GM23338 (cell line): ENCODE measurements around the gene TPD52L3. TPM values are rescaled to one million over a fixed set of nuclear protein-coding genes. Genes with fewer than 3 reads are reported as not detected.

Experiments used
- ATAC-seq: fragments of 200-7000 bp; cut with Tn5 transposase; 3 replicates; pipeline ENCODE4 v1.9.1; 2020
- DNase-seq: peaks from one replicate; pipeline ENCODE4 v3.0.0-alpha.2; 2015; ENCODE audit warnings: low spot score
- H2AFZ ChIP-seq: fragments of 200-600 bp; sonication (generic); 2 replicates; pipeline ENCODE4 v1.8.0; 2016; ENCODE audit warnings: antibody characterized with exemption, mild to moderate bottlenecking, moderate library complexity
- H3F3A ChIP-seq: fragments of 200-600 bp; sonication (generic); replicated peaks from 2 replicates; pipeline ENCODE4 v1.8.0; 2017; ENCODE audit warnings: antibody characterized with exemption, mixed run types, low read depth
- H3K27ac ChIP-seq: fragments of 200-600 bp; sonication (generic); 2 replicates; pipeline ENCODE4 v1.6.1; 2016; ENCODE audit warnings: low read depth
- H3K27me3 ChIP-seq: fragments of 200-600 bp; sonication (generic); 2 replicates; pipeline ENCODE4 v1.8.0; 2016; ENCODE audit warnings: mild to moderate bottlenecking, mixed run types, moderate library complexity; ENCODE audit not compliant: insufficient read depth
- H3K36me3 ChIP-seq: fragments of 200-600 bp; sonication (generic); 2 replicates; pipeline ENCODE4 v1.8.0; 2016; ENCODE audit warnings: mild to moderate bottlenecking; ENCODE audit not compliant: insufficient read depth
- H3K4me1 ChIP-seq: fragments of 200-600 bp; sonication (generic); 2 replicates; pipeline ENCODE4 v1.8.0; 2016; ENCODE audit warnings: mild to moderate bottlenecking, moderate library complexity; ENCODE audit not compliant: insufficient read depth
- H3K4me2 ChIP-seq: fragments of 200-600 bp; sonication (generic); 2 replicates; pipeline ENCODE4 v1.7.1; 2017; ENCODE audit warnings: mixed run types
- H3K4me3 ChIP-seq: fragments of 200-600 bp; sonication (generic); 2 replicates; pipeline ENCODE4 v1.6.1; 2016; ENCODE audit warnings: mixed run types
- H3K79me2 ChIP-seq: fragments of 200-600 bp; sonication (generic); replicated peaks from 2 replicates; pipeline ENCODE4 v1.8.0; 2017; ENCODE audit warnings: mild to moderate bottlenecking; ENCODE audit not compliant: insufficient read depth
- H3K9me2 ChIP-seq: fragments of 200-600 bp; sonication (generic); 2 replicates; pipeline ENCODE4 v1.8.0; 2017; ENCODE audit not compliant: insufficient read depth
- H4K20me1 ChIP-seq: fragments of 200-600 bp; sonication (generic); replicated peaks from 2 replicates; pipeline ENCODE4 v1.8.0; 2017; ENCODE audit warnings: mild to moderate bottlenecking; ENCODE audit not compliant: insufficient read depth
- H3K27ac Mint-ChIP-seq: 2 replicates; pipeline ENCODE4 v1.8.0; 2020; ENCODE audit warnings: inconsistent platforms, mild to moderate bottlenecking, moderate library complexity, mixed read lengths
- H3K27me3 Mint-ChIP-seq: 3 replicates; pipeline ENCODE4 v1.8.0; 2022; ENCODE audit warnings: low read depth, mild to moderate bottlenecking, moderate library complexity, mixed read lengths, inconsistent platforms; ENCODE audit not compliant: insufficient read depth, poor library complexity
- H3K36me3 Mint-ChIP-seq: 3 replicates; pipeline ENCODE4 v1.8.0; 2021; ENCODE audit warnings: low read depth, mild to moderate bottlenecking, inconsistent platforms, moderate library complexity, mixed read lengths
- H3K4me1 Mint-ChIP-seq: 3 replicates; pipeline ENCODE4 v1.8.0; 2020; ENCODE audit warnings: mild to moderate bottlenecking, inconsistent platforms, mixed read lengths
- H3K4me3 Mint-ChIP-seq: 3 replicates; pipeline ENCODE4 v1.8.0; 2021; ENCODE audit warnings: moderate library complexity, mild to moderate bottlenecking, inconsistent platforms, mixed read lengths
- H3K9me3 Mint-ChIP-seq: 3 replicates; pipeline ENCODE4 v1.8.0; 2020; ENCODE audit warnings: moderate library complexity, mild to moderate bottlenecking, inconsistent platforms, mixed read lengths
- CREB1 ChIP-seq: fragments of 250-450 bp; sonication (Bioruptor Pico); IDR thresholded peaks from 2 replicates; pipeline ENCODE4 v1.5.0; 2020; ENCODE audit warnings: low read depth, mild to moderate bottlenecking, moderate library complexity
- ETS1 ChIP-seq: IDR thresholded peaks from 2 replicates; pipeline ENCODE4 v1.6.1; 2016; ENCODE audit warnings: antibody characterized with exemption
- EZH2 ChIP-seq: fragments of 200-600 bp; sonication (generic); IDR thresholded peaks from one replicate; pipeline ENCODE4 v1.8.0; 2017; ENCODE audit warnings: antibody characterized with exemption, mild to moderate bottlenecking, low read depth; ENCODE audit not compliant: unreplicated experiment
- EZH2phosphoT487 ChIP-seq: fragments of 200-600 bp; sonication (generic); IDR thresholded peaks from one replicate; pipeline ENCODE4 v1.8.1; 2018; ENCODE audit warnings: antibody characterized with exemption; ENCODE audit not compliant: unreplicated experiment
- JUNB ChIP-seq: IDR thresholded peaks from one replicate; pipeline ENCODE4 v1.6.1; 2016; ENCODE audit warnings: antibody characterized with exemption; ENCODE audit not compliant: unreplicated experiment
- NANOG ChIP-seq: IDR thresholded peaks from 2 replicates; pipeline ENCODE4 v1.6.1; 2016; ENCODE audit warnings: antibody characterized with exemption, borderline replicate concordance
- POLR2AphosphoS5 ChIP-seq: IDR thresholded peaks from 2 replicates; pipeline ENCODE4 v1.6.1; 2016; ENCODE audit warnings: antibody characterized with exemption, low read depth
- REST ChIP-seq: IDR thresholded peaks from one replicate; pipeline ENCODE4 v1.6.1; 2018; ENCODE audit warnings: antibody characterized with exemption; ENCODE audit not compliant: unreplicated experiment
- STAT1 ChIP-seq: IDR thresholded peaks from one replicate; pipeline ENCODE4 v1.6.1; 2016; ENCODE audit warnings: antibody characterized with exemption; ENCODE audit not compliant: unreplicated experiment
- ZNF114 ChIP-seq: fragments of 250-450 bp; sonication (Bioruptor Pico); IDR thresholded peaks from 2 replicates; pipeline ENCODE4 v1.5.0; 2020; ENCODE audit warnings: mild to moderate bottlenecking, moderate library complexity
- ZNF331 ChIP-seq: fragments of 250-450 bp; sonication (Bioruptor Pico); IDR thresholded peaks from 2 replicates; pipeline ENCODE4 v1.5.0; 2020; ENCODE audit warnings: low read depth, mild to moderate bottlenecking, moderate library complexity
- ZNF462 ChIP-seq: fragments of 250-450 bp; sonication (Bioruptor Pico); IDR thresholded peaks from 2 replicates; pipeline ENCODE4 v1.5.0; 2020; ENCODE audit warnings: mild to moderate bottlenecking, moderate library complexity
- polyA plus RNA-seq: library from polyadenylated mRNA; unstranded; fragments of >200 nt; fragmentation: Nextera tagmentation; extraction: Ambion mirVana; gene quantifications from 2 replicates; pipeline ENCODE4 v1.2.1, GENCODE V29; 2016
- total RNA-seq: library from RNA; depleted of rRNA; stranded (reverse); fragments of >200 nt; shearing (Covaris generic); gene quantifications from 2 replicates; pipeline ENCODE4 v1.2.3, GENCODE V29; 2014
- TF ChIP-seq, protein P1 (sequence below), 2 experiments: fragments of 200-600 bp in 1 of 2; sonication (generic) in 1 of 2; conservative IDR thresholded peaks; 2 replicates each; pipeline versions ENCODE4 v1.5.1 to v1.6.1; 2016 to 2017; ENCODE audit warnings: antibody characterized with exemption in 2 of 2, low read depth in 2 of 2, mild to moderate bottlenecking in 2 of 2, moderate library complexity in 1 of 2

The TPD52L3 gene
- total and polyA plus RNA-seq, 2 experiments from 2014 or later = not detected

GRCh38 chr9:6351737-6352136, 23.6 kb downstream of the TPD52L3 start:
- H3K4me1 ChIP-seq = no peaks in the 10 kb centered on the region
- Mint-ChIP-seq H3K9me3 (peaks cover 3% of the 10 kb centered on the region; the same call in 2 of the 3 replicates), H3K27ac (no peak overlapping the region), H3K4me3 (no peak overlapping the region), H3K4me1 (peaks cover 6% of the 10 kb centered on the region; the same call in 2 of the 3 replicates), H3K27me3 (no peaks in the 10 kb centered on the region), H3K36me3 (no peaks in the 10 kb centered on the region)
- ATAC-seq (peak; percentile 40; the same call in 2 of the 3 replicates), DNase-seq (peak; percentile 30)
- no peaks in the 10 kb centered on the region for H4K20me1 ChIP-seq
- no peak overlapping the region for H3K4me3 ChIP-seq
- H3K27me3 ChIP-seq = no peaks in the 10 kb centered on the region
- H3F3A ChIP-seq = no peaks in the 10 kb centered on the region
- H3K79me2 ChIP-seq = no peaks in the 10 kb centered on the region
- TF ChIP-seq POLR2AphosphoS5 (no peak), ZNF331 (CRISPR knock-in tag) (no peak), CREB1 (no peak), JUNB (no peak), ZNF114 (CRISPR knock-in tag) (no peak), NANOG (no peak), EZH2phosphoT487 (no peak), EZH2 (no peak), ZNF462 (CRISPR knock-in tag) (no peak), ETS1 (no peak), REST (no peak), STAT1 (no peak)
- TF ChIP-seq, protein P1, sequence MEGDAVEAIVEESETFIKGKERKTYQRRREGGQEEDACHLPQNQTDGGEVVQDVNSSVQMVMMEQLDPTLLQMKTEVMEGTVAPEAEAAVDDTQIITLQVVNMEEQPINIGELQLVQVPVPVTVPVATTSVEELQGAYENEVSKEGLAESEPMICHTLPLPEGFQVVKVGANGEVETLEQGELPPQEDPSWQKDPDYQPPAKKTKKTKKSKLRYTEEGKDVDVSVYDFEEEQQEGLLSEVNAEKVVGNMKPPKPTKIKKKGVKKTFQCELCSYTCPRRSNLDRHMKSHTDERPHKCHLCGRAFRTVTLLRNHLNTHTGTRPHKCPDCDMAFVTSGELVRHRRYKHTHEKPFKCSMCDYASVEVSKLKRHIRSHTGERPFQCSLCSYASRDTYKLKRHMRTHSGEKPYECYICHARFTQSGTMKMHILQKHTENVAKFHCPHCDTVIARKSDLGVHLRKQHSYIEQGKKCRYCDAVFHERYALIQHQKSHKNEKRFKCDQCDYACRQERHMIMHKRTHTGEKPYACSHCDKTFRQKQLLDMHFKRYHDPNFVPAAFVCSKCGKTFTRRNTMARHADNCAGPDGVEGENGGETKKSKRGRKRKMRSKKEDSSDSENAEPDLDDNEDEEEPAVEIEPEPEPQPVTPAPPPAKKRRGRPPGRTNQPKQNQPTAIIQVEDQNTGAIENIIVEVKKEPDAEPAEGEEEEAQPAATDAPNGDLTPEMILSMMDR (conservative IDR thresholded peaks at IDR 0.05; ENCODE audit: low read depth in 2 of 2) = no peak
- no peaks in the 10 kb centered on the region for H3K9me2 ChIP-seq
- H3K27ac ChIP-seq = no peak overlapping the region
- peak overlapping the region; percentile 4; the same call in 1 of the 2 replicates for H3K4me2 ChIP-seq
- peak overlapping the region; percentile 78; the same call in 1 of the 2 replicates for H2AFZ ChIP-seq
- H3K36me3 ChIP-seq = no peaks in the 10 kb centered on the region
